GM19238 (cell line): Measurements from ENCODE around the gene TTC6.
"Not testable (repeated sequence)": the region's sequence is repeated elsewhere in the genome, so short reads cannot be mapped to it uniquely, and the experiment has no call there.

ENCODE experiments used
- DNase-seq: peaks from one replicate; pipeline ENCODE4 v3.0.0; 2011; ENCODE audit warnings: low spot score; ENCODE audit not compliant: insufficient read length

The TTC6 gene, protein sequence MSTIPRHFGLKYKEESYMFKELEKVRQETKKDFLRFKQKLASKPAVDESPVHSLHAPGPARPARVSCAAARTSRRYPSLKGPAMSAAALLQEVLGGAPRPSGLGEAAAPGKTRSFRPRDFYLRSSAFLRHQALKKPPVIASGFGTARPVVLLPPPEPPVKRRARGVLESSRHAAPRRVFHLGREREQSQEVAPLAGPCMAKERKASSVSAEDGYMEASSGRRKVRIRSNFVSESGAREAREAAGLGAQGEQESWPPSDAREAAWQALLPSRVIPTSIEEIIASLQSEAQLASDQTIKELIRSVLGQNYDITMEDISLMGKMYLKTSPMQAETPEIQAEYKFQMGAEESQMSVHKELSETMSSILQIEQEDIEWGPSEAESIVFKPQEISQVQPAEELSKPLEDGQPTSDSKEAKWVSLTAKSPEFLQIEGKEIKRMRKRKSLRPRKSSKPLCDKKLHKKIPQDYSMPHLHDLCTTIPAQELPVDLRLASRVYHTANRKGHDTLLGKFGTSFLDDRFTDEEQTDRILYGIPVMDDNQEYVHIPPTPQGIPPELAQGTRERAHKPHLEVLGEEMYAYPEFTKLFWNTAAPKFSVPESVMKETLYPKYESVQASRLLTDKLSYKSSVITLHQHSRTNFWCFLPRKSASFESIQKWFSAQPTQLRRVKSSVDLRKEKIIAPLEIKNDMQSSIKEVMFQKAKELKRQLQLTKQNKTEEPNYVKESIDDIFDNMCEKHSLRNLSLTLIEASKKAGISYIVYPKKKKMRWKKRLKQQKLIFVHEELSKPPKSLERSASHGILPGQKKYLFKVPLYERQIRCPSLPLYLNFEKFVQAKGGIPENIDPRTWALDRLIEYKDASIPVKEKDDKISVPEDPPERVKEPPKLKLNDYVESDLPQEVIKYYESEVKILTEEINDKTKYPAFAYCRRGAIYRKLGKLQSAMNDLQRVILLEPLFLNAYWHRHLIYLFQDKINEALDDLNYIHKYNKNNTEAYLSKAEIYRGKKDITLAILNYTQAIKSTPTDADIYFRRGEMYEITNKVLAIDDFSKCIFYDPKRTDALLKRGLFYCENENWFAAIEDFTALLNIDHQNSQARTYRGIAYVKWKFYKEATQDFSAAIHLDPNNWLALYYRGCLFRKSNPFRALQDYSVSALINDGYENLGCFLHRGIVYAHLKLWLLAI (N-terminal part only)

DNA sequence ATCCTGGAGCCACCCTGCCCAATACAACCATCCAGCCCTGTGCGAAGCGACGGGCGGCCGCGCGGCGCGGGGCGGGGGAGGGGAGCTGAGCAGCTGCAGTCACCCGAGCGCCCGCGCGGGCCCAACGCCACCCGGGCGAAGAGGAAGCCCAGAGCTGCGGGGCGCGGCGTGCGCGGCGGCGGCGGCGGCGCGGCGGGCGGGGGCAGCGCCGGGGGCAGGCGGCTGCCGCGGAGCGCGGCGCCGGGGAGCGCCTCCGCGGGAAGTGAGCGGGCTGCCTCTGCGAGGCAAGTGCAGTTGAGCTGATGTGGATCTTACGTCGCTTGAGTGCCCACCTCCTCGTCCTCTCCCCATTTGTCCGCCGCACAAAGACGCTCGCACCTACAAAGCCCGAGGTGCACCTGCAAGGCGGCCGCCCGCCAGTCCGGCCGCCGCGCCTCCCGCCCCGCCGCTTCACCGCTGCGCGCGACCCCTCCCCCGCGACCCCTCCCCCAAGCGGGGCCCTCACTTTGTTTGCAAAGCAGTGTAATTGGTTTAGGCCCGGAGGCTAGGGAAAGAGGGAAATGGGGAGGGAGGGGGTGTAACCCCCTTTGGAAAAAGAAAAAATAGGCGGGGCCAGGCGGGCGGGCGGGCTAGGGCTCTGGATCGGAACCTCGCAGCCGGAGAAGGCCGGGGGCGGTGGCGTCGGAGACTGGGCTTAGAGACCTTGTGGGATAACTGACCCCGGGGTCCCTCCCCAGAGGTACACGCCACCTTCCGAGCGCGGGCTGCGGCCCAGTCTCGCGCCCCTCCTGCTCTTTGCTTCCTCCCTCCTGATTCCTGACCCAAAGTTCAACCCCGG, at the start of gene TTC6, which contains the start of gene FOXA1:
TSS of gene TTC6 (plus strand) at position 659 of the 838 bp plus-strand sequence. CDS start 26,436 bp downstream, outside the sequence.
TSS of gene FOXA1 (minus strand) at position 279 of the 838 bp plus-strand sequence. CDS start at position 2, 277 bp downstream.
- DNase-seq: no peak

DNA sequence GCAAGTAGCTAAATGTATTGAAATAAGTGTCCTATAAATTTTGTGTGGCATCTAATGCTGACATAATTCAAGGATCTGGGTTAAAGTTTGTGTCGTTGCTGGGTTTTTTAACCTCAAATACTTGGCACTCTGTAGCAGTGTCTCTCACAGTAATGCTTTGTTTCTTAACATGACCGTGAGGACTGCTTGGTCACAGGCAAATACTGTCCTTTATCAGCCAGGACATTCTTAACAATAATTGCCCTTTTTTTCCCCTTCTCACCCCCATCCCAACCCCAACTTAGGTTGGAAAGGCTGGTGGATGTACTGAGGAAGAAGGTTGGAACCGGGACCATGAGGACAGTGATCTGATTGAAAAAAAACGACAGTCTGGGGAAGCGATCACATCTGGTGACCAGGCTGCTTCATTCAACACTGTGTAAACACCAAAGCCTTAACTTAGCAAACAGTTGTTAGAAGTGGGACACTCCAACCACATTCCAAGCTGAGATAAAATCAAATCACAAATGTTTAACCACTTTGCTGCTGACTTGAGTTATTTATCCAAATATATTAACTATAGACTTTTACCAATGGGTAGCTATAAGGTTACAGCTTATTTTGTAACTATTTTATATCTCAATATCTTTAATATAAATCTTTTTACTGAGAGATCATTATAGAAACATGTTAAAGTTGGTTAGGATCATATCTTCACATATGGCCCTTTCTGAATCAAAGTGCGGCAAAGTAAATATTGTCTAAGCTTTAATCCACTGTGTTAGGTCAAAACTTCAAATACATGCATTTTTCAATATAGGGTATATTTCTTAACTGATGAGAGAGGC, 48.6 kb upstream of the TTC6 start:
- DNase-seq: no peak

DNA sequence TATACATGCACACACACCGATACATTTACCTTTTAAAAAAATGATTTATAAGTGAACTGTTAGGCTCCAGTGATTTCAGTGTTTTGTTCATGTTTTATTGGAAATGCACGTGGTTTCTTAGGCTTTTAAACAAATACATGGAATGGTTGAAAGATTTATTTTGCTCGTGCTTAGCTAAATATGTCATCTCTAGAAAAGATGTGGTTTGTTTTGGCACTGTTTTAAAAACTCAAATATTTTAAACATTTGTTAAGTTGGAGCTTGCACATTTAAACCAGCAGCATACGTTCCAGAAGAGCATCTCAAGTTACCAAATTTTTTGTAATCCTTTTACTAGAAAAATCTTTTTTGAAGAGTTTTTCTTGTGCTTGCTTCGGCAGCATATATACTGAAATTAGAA, 44.9 kb upstream of the TTC6 start:
- DNase-seq: no peak

DNA sequence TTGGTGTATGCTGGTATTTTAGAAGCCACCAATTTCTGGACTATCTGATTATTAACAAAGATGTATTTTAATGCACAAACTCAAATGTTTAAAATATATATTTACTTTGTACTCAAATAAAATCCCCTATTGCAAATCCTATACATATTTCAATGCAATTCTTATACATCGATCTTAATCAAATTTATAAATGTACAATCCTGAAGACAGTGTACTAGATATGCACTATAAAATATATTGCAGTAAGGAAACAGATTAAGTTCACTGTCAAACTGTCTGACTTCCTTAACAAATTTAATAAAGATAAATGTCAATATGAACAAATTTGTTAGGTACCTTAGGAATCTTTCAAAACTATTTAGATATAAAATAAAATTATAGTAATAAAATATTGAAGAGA, 44.3 kb upstream of the TTC6 start:
- DNase-seq: no peak

DNA sequence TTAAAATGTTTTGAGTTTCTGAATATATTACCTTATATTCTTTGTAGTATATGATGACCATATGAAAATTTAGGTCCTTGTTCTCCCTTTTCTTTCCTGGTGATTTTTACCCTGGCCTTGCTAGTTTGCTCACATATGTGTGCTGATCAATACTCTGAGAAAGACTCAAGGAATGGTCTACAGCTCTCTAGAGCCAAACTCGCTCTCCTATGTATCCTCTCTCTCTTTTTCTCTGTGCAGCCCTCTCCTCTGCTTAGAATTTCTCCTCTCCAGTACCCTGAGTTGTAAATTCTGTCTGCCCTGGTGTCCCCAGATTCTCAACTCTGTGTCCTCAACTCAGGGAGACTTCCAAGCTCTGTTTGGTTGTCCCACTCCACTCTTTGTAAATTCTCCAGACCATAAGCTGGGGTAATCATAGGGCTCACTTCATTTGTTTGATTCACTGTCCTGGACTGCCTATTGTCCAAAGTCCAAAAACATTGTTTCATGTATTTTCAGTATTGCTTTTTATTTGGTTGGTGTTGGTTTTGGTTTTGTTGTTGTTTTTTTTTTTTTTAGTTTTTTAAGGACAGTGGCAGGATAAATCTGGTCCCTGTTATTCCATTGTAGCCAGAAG, 41.4 kb upstream of the TTC6 start:
- no peak for DNase-seq

DNA sequence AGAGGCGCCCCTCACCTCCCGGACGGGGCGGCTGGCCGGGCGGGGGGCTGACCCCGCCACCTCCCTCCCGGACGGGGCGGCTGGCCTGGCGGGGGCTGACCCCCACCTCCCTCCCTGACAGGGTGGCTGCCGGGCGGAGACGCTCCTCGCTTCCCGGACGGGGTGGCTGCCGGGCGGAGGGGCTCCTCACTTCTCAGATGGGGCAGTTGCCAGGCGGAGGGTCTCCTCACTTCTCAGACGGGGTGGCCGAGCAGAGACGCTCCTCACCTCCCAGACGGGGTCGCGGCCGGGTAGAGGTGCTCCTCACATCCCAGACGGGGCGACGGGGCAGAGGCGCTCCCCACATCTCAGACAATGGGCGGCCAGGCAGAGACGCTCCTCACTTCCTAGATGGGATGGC, 39.8 kb upstream of the TTC6 start:
- not testable (repeated sequence) for DNase-seq

DNA sequence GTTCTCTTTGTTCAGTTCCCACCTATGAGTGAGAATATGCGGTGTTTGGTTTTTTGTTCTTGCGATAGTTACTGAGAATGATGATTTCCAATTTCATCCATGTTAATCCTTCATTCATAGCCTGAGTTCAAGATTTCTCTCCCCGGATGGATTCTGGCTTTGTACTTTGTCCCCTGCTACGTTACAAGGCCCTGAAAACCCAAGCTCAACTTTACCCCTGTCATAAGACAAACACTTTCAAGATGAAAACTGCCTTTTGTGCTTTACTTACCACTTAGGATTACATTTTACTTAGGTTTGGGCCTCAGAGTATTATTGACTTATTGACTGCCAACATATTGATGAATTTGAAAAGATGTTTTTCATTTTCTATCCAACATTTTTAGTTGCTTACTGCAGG, 36.7 kb upstream of the TTC6 start:
- no peak for DNase-seq

DNA sequence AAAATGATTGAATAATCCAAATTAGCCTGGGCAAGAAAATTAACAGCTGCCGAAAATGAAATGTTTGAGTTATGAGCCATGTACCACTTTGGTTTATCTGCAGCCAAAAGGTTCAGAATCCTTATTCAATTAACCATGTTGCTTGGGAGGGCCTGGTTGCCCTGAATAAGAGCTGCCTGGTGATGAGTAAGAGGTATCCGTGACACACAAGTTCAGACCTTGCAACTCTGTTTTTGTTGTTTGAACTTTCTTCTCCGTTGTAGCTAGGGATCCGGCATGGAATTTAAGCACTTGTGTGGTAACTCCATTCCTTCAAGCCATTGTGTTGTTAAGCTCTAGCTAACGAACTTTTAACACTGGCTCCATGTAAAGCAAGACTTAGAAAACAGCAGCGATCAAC, 36.0 kb upstream of the TTC6 start:
- DNase-seq: no peak

DNA sequence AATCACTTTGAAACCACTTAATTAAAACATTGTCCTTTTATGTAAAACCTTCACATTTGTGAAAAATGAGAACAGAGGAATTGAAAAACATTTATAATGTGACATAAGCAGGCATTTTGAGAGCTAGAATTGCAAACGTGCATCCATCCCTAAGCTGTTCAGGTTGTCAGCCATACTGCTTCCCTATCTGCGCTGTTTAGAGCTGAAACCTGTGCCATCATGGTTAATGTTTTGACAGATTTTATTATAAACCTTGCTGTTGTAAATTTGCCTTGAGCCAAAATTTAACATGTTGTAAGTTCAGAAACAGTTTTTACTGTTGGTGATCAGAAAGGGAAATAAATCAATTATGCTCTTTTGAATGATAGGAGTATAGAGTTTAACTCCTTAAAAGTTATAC, 32.2 kb upstream of the TTC6 start:
- DNase-seq: no peak

DNA sequence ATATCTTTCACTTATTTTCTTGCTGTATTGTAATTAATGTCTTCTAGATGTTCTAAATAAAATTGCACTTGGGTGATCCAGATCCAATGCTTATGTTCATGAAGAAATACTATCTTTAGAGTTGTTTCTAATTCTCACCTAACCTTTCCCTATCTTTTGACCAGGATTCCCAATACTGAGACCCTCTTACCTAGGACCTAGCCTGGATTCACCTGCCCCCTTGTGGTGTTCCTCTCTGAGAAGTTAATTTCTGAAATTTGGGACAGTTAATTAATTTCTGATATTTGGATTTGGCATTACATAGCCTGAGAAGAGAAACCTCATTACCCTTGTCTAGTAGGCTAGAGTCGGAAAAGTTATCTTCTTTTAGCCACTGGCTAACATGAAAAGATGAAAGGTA, 29.9 kb upstream of the TTC6 start:
- no peak for DNase-seq

DNA sequence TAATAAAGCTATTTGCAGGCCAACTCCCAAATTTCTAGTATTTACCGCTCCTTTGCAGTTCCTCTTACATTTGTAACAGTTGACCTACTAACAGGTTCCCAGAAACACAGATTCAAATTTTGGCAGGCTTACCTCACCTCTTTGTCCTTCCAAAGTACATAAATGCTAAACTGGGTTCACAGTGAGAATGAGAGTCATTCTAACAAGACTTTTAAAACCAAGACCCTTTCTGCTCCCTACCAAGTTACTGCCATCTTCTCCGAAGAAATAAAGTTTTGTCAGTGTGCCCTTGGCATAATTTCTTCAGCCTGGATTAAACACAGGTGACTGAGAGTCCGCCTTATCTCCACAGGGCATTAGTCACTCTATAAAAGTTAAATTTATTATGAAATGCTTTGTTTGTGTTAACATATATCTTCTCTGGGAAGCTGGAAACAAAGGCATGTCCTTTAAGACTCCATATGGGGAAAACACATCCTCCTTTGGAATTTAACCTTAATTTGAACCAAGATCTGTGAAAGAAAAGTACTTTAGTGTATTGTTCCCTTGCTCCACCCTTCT, 28.5 kb upstream of the TTC6 start:
- DNase-seq: no peak

DNA sequence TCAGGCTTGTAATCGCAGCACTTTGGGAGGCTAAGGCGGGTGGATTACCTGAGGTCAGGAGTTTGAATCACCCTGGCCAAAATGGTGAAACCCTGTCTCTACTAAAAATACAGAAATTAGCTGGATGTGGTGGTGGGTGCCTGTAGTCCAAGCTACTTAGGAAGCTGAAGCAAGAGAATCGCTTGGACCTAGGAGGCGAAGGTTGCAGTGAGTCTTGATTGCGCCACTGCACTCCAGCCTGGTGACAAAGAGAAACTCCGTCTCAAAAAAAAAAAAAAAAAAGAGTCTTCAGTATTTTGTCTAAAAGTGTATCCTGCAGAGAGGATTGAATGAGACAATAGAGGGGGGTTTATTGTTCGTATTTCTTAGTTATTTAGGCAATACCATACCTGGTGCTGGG, 25.7 kb upstream of the TTC6 start:
- DNase-seq: no peak

DNA sequence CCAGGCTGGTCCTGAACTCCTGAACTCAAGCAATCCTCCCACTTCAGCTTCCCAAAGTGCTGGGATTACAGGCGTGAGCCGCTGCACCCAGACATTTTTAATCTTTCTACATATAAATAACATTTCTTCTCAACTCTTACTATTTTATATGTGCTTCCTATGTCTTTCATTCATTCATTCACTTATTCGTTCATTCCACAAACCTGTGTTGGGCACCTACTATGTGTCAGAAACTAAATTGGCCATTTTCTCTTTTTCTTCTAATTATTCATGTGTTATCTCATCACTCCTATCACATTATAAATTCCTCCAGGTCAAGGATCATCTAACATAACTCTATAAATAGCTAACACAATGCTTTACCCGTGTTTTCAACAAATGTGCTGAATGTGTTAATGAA, 24.0 kb upstream of the TTC6 start:
- DNase-seq: no peak

DNA sequence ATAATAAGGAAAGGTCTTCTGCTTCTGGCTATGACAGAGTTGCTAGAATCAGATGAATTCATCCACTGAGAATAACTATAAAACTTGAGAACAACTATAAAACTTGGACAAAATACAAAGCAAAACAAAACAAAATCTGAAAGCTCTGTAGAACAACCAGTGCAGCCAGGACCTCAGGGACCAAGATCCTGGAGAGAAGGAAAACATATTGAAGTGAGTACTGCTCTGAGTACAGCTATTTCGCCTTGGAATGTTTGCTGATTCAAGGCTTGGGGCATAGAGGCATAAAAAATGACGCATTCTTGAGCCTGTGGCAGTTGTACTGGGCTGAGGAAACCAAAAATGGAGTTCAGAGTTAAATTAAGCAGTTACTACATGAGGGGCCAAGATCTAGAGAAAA, 22.1 kb upstream of the TTC6 start:
- no peak for DNase-seq

DNA sequence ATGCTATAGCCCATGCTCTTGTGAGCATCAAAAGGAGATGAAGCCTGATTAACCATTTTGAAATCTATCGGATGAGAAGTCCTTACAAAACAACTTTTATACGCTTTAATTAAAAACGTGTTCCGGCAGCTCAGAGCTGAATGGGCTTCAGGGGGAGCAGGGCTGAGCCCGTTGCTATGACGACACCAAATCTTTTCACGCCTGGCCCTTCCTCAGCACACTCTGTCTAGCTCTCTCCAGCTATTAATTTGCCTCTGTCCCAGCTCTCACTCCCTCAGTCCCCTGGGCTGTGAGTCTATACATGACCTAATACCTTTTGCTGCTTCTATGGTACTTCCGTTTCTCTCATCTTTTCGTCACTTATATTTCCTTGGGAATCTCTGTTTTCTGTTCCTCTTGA, 16.2 kb upstream of the TTC6 start:
- no peak for DNase-seq

DNA sequence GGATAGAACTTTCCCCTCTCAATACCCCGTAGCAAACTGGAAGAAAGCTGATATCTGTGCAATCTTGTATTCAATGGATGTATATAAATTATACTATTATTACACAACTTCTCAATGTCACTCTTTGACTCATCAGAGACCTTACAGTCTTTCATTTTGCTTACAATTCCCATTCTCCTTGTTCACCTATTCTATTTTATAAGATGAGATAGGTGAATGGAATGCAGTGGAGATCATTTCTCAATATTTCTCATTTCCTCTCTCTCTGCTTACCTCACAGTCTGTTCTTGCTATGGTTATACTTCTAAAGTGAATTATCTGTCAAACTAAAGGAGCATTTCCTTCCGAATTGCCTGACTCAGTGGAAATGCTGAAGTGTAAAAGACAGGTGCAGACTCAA, 15.3 kb upstream of the TTC6 start:
- no peak for DNase-seq

DNA sequence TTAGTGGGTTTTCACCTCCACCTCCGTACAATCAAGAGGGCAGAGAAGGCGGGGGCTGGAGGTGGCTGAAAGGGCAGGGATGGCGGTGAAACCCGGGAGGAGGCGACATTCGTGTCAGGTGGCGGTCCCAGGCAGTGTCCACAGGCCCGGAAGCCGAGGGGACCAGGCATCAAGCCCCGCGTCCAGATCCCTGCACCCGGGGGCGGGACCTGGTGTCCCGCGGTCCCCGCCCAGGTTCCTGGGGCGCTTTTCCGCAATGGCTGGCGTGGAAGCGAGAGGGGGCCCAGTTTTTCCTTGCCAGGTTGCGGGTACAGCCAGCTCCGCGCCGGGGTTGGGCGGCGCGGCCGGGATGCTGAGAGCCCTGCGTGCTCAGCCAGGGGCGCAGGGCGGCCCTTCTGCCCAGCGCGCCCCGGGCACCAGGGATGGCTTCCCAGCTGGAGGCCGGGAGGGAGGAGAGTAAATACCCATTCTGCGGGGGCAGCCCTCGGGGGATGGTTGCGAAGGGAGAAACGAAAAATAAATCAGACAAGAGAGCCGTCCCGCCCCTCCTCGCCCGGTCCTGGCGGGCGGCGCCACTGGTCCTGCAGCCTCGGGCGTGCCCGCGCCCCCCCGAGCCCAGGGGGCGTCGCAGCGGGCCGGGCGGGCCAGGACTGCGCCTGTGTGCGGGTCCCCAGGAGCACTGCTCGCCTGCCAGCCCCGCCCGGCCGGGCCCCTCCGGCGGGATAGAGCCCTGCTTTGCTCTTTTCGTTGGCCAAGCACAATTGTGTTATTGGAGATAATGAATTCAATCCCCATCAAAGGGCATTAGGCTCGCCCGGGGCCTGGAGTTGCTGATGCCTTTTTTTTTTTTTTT, 11.8 kb upstream of the TTC6 start:
- no peak for DNase-seq
